ENCODE results near the gene BBOF1. TPM values are rescaled to one million over a fixed set of nuclear protein-coding genes. Genes with fewer than 3 reads are reported as not detected.
"Not testable (repeated sequence)": the region's sequence is repeated elsewhere in the genome, so short reads cannot be mapped to it uniquely, and the experiment has no call there.

BBOF1 gene
- total RNA-seq, 1 donor from 2014 or later = 2.1 TPM

GRCh38 chr14:74084277-74085046 lies 65.3 kb downstream of the BBOF1 start, which contains the start of the genes ALDH6A1 and LIN52:
Gene ALDH6A1 (minus strand): TSS chr14:74084453. CDS start chr14:74084394, 59 bp downstream.
Gene LIN52 (plus strand): TSS chr14:74084956. CDS start chr14:74084975, 19 bp downstream.
- no peaks in the 10 kb centered on the region for H3K36me3 ChIP-seq (ENCODE audit: control insufficient read depth in 3 of 3, insufficient read depth in 3 of 3, low read length in 3 of 3)
- no peaks in the 10 kb centered on the region for H3K9me3 ChIP-seq (ENCODE audit: control insufficient read depth in 3 of 3, low read length in 3 of 3)
- peak within 1 kb of the TSS; percentile 91 to 98 (median 95) for H3K9ac ChIP-seq (ENCODE audit: low read depth in 1 of 3, low read length in 3 of 3)
- no peaks in the 10 kb centered on the region for H3K27me3 ChIP-seq (ENCODE audit: control insufficient read depth in 3 of 3, insufficient read depth in 3 of 3, low read length in 3 of 3)
- peak within 1 kb of the TSS; percentile 94 to 99 (median 97) for H3K4me3 ChIP-seq (ENCODE audit: low read length in 3 of 3)
- H3K4me1 ChIP-seq (ENCODE audit: control insufficient read depth in 3 of 3, insufficient read depth in 3 of 3, low read length in 3 of 3) = peaks cover 18 to 33% (median 22%) of the 10 kb centered on the region in 3 donors
- H3K27ac ChIP-seq (ENCODE audit: low read depth, low read length) = peak within 1 kb of the TSS; percentile 97

- Histone ChIP-seq H3K4me1 (ENCODE audit: control insufficient read depth in 3 of 3, insufficient read depth in 3 of 3, low read length in 3 of 3) (peaks cover 18 to 33% (median 22%) of the 10 kb centered on the region in 3 donors), H3K36me3 (ENCODE audit: control insufficient read depth in 3 of 3, insufficient read depth in 3 of 3, low read length in 3 of 3) (no peaks in the 10 kb centered on the region), H3K4me3 (ENCODE audit: low read length in 3 of 3) (peak overlapping the region; percentile 86 to 95 (median 94)), H3K9ac (ENCODE audit: low read depth in 1 of 3, low read length in 3 of 3) (peak overlapping the region; percentile 82 to 91 (median 88)), H3K27me3 (ENCODE audit: control insufficient read depth in 3 of 3, insufficient read depth in 3 of 3, low read length in 3 of 3) (no peaks in the 10 kb centered on the region), H3K27ac (ENCODE audit: low read depth, low read length) (peak overlapping the region; percentile 85), H3K9me3 (ENCODE audit: control insufficient read depth in 3 of 3, low read length in 3 of 3) (no peaks in the 10 kb centered on the region)
Measured at GRCh38 chr14:74085047-74085637, 66.0 kb downstream of the BBOF1 start.

GRCh38 chr14:74085828-74086227 lies 66.7 kb downstream of the BBOF1 start:
- Histone ChIP-seq H3K9me3 (ENCODE audit: control insufficient read depth in 3 of 3, low read length in 3 of 3) (no peaks in the 10 kb centered on the region), H3K4me3 (ENCODE audit: low read length in 3 of 3) (peak overlapping the region; percentile 86 to 95 (median 94)), H3K9ac (ENCODE audit: low read depth in 1 of 3, low read length in 3 of 3) (peak overlapping the region; percentile 82 to 91 (median 88)), H3K36me3 (ENCODE audit: control insufficient read depth in 3 of 3, insufficient read depth in 3 of 3, low read length in 3 of 3) (peaks cover 0 to 2% (median under 1%) of the 10 kb centered on the region in 3 donors), H3K27me3 (ENCODE audit: control insufficient read depth in 3 of 3, insufficient read depth in 3 of 3, low read length in 3 of 3) (no peaks in the 10 kb centered on the region), H3K4me1 (ENCODE audit: control insufficient read depth in 3 of 3, insufficient read depth in 3 of 3, low read length in 3 of 3) (peaks cover 18 to 33% (median 22%) of the 10 kb centered on the region in 3 donors), H3K27ac (ENCODE audit: low read depth, low read length) (peak overlapping the region; percentile 85)

GRCh38 chr14:74089251-74090020 lies 70.3 kb downstream of the BBOF1 start:
- Histone ChIP-seq H3K9ac (ENCODE audit: low read depth in 1 of 3, low read length in 3 of 3) (no peak overlapping the region), H3K27ac (ENCODE audit: low read depth, low read length) (no peak overlapping the region), H3K4me3 (ENCODE audit: low read length in 3 of 3) (no peak overlapping the region), H3K9me3 (ENCODE audit: control insufficient read depth in 3 of 3, low read length in 3 of 3) (no peaks in the 10 kb centered on the region), H3K4me1 (ENCODE audit: control insufficient read depth in 3 of 3, insufficient read depth in 3 of 3, low read length in 3 of 3) (peaks cover 12 to 17% (median 14%) of the 10 kb centered on the region in 3 donors), H3K27me3 (ENCODE audit: control insufficient read depth in 3 of 3, insufficient read depth in 3 of 3, low read length in 3 of 3) (no peaks in the 10 kb centered on the region), H3K36me3 (ENCODE audit: control insufficient read depth in 3 of 3, insufficient read depth in 3 of 3, low read length in 3 of 3) (peaks cover 3 to 6% (median 5%) of the 10 kb centered on the region in 3 donors)

GRCh38 chr14:74105381-74105780 lies 86.2 kb downstream of the BBOF1 start:
- no peaks in the 10 kb centered on the region for H3K27me3 ChIP-seq (ENCODE audit: control insufficient read depth in 3 of 3, insufficient read depth in 3 of 3, low read length in 3 of 3)
- H3K36me3 ChIP-seq (ENCODE audit: control insufficient read depth in 3 of 3, insufficient read depth in 3 of 3, low read length in 3 of 3) = peaks cover 5 to 9% (median 8%) of the 10 kb centered on the region in 3 donors
- no peaks in the 10 kb centered on the region for H3K9me3 ChIP-seq (ENCODE audit: control insufficient read depth in 3 of 3, low read length in 3 of 3)
- H3K4me1 ChIP-seq (ENCODE audit: control insufficient read depth in 3 of 3, insufficient read depth in 3 of 3, low read length in 3 of 3) = no peaks in the 10 kb centered on the region
- H3K9ac ChIP-seq (ENCODE audit: low read depth in 1 of 3, low read length in 3 of 3) = no peak overlapping the region
- no peak overlapping the region for H3K27ac ChIP-seq (ENCODE audit: low read depth, low read length)
- H3K4me3 ChIP-seq (ENCODE audit: low read length in 3 of 3) = no peak overlapping the region

GRCh38 chr14:74109369-74109768 lies 90.2 kb downstream of the BBOF1 start:
- no peaks in the 10 kb centered on the region for H3K27me3 ChIP-seq (ENCODE audit: control insufficient read depth in 3 of 3, insufficient read depth in 3 of 3, low read length in 3 of 3)
- no peaks in the 10 kb centered on the region for H3K9me3 ChIP-seq (ENCODE audit: control insufficient read depth in 3 of 3, low read length in 3 of 3)
- no peak overlapping the region for H3K4me3 ChIP-seq (ENCODE audit: low read length in 3 of 3)
- no peaks in the 10 kb centered on the region for H3K4me1 ChIP-seq (ENCODE audit: control insufficient read depth in 3 of 3, insufficient read depth in 3 of 3, low read length in 3 of 3)
- peaks cover 2 to 10% (median 3%) of the 10 kb centered on the region in 3 donors for H3K36me3 ChIP-seq (ENCODE audit: control insufficient read depth in 3 of 3, insufficient read depth in 3 of 3, low read length in 3 of 3)
- no peak overlapping the region for H3K27ac ChIP-seq (ENCODE audit: low read depth, low read length)
- H3K9ac ChIP-seq (ENCODE audit: low read depth in 1 of 3, low read length in 3 of 3) = no peak overlapping the region

- H3K9ac ChIP-seq (ENCODE audit: low read depth in 1 of 3, low read length in 3 of 3); H3K9me3 ChIP-seq (ENCODE audit: control insufficient read depth in 3 of 3, low read length in 3 of 3); H3K36me3 ChIP-seq (ENCODE audit: control insufficient read depth in 3 of 3, insufficient read depth in 3 of 3, low read length in 3 of 3): not testable (repeated sequence)
Measured at GRCh38 chr14:74111395-74112216, 92.5 kb downstream of the BBOF1 start.

More at GRCh38 chr14:74111395-74112216, 92.5 kb downstream of the BBOF1 start:
- H3K27ac ChIP-seq (ENCODE audit: low read depth, low read length); H3K4me3 ChIP-seq (ENCODE audit: low read length in 3 of 3); H3K4me1 ChIP-seq (ENCODE audit: control insufficient read depth in 3 of 3, insufficient read depth in 3 of 3, low read length in 3 of 3); H3K27me3 ChIP-seq (ENCODE audit: control insufficient read depth in 3 of 3, insufficient read depth in 3 of 3, low read length in 3 of 3): not testable (repeated sequence)
